Choroid plexus epithelial cell (primary cell): Measurements from ENCODE around the gene GABRG3.
A peak's percentile ranks its signal among the peaks of the same experiment; 100 is the strongest.
"Not testable (repeated sequence)": the region's sequence is repeated elsewhere in the genome, so short reads cannot be mapped to it uniquely, and the experiment has no call there.

Source experiments
- DNase-seq: peaks from one replicate; pipeline ENCODE4 v3.0.0-alpha.2; 2010; ENCODE audit warnings: low read depth
- H3K4me3 ChIP-seq: 2 replicates; pipeline ENCODE4 v1.5.1; 2011; ENCODE audit warnings: low read depth, mild to moderate bottlenecking, control low read depth, low read length, moderate library complexity
- TF ChIP-seq, protein P1 (sequence below): conservative IDR thresholded peaks from 2 replicates; pipeline ENCODE4 v1.5.1; 2011; ENCODE audit warnings: low read depth, mild to moderate bottlenecking, control low read depth, inconsistent platforms, low read length, moderate library complexity

GABRG3 gene

GRCh38 chr15:26981492-26981891 is 10.5 kb downstream of the GABRG3 start:
- no peak for DNase-seq

DNA sequence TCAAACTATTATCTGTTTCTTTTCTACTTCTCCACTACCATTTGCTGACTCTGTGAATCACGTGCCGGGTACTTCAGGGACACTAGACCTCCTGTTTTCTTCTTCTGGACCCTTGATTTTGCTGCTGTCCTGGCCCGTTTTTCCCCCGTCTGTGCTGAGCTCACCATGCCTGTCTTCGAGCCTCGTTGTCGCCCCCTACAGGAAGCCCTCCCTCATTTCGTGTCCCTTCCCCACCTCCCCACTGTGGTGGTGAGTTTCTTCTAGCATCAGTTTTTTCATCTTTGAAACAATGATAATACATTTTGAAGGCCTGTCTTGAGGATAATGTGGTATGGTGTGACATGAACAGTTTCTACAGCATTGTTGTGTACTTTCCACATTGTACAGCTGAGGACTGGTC is 12.8 kb downstream of the GABRG3 start:
- TF ChIP-seq, protein P1, sequence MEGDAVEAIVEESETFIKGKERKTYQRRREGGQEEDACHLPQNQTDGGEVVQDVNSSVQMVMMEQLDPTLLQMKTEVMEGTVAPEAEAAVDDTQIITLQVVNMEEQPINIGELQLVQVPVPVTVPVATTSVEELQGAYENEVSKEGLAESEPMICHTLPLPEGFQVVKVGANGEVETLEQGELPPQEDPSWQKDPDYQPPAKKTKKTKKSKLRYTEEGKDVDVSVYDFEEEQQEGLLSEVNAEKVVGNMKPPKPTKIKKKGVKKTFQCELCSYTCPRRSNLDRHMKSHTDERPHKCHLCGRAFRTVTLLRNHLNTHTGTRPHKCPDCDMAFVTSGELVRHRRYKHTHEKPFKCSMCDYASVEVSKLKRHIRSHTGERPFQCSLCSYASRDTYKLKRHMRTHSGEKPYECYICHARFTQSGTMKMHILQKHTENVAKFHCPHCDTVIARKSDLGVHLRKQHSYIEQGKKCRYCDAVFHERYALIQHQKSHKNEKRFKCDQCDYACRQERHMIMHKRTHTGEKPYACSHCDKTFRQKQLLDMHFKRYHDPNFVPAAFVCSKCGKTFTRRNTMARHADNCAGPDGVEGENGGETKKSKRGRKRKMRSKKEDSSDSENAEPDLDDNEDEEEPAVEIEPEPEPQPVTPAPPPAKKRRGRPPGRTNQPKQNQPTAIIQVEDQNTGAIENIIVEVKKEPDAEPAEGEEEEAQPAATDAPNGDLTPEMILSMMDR = no peak
- H3K4me3 ChIP-seq = no peak overlapping the region
- DNase-seq = no peak

More at GRCh38 chr15:26981492-26981891, 10.5 kb downstream of the GABRG3 start:
- TF ChIP-seq, protein P1 = no peak
- H3K4me3 ChIP-seq = no peak overlapping the region

GRCh38 chr15:26985050-26985449 is 14.1 kb downstream of the GABRG3 start:
- no peak for DNase-seq
- TF ChIP-seq, protein P1 = no peak
- H3K4me3 ChIP-seq = no peak overlapping the region

- no peak overlapping the region for H3K4me3 ChIP-seq
- DNase-seq = peak; percentile 1
- TF ChIP-seq, protein P1 = no peak
Measured at GRCh38 chr15:26996250-26996649, 25.3 kb downstream of the GABRG3 start.

DNA sequence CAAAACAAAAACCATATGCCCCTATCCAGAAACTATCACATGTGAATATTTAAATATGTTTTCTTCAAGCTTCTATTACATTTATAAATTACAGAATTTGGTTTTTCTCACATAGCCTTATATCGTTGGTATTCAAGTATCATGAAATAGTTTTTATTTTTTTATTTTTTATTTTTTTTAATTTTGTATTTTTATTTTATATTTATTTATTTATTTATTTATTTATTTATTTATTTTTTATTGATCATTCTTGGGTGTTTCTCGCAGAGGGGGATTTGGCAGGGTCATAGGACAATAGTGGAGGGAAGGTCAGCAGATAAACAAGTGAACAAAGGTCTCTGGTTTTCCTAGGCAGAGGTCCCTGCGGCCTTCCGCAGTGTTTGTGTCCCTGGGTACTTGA is 32.0 kb downstream of the GABRG3 start:
- DNase-seq, H3K4me3 ChIP-seq: not testable (repeated sequence)

- not testable (repeated sequence) for DNase-seq, H3K4me3 ChIP-seq
Measured at GRCh38 chr15:27004226-27004625, 33.2 kb downstream of the GABRG3 start.

GRCh38 chr15:27017168-27017809 is 46.3 kb downstream of the GABRG3 start:
- TF ChIP-seq, protein P1 = peak; percentile 48
- H3K4me3 ChIP-seq = no peak overlapping the region
- DNase-seq = peak; percentile 54

GRCh38 chr15:27019687-27020086 is 48.7 kb downstream of the GABRG3 start:
- TF ChIP-seq, protein P1 = no peak
- H3K4me3 ChIP-seq = no peak overlapping the region
- no peak for DNase-seq
